CD14-positive monocyte (primary cell): ENCODE data around the gene MXRA7. TPM values are rescaled to one million over a fixed set of nuclear protein-coding genes. Genes with fewer than 3 reads are reported as not detected.

Experiments used
- DNase-seq, 3 donors: peaks; one replicate each; pipeline ENCODE4 v3.0.0-alpha.2; 2011 to 2022
- H2AFZ ChIP-seq: 2 replicates; pipeline ENCODE4 v1.6.0; 2012; ENCODE audit warnings: mild to moderate bottlenecking, low read depth, low read length, inconsistent platforms; ENCODE audit not compliant: insufficient read depth, poor library complexity, severe bottlenecking
- H3K27ac ChIP-seq, 2 donors: 1 replicate in 1 of 2; 2 replicates in 1 of 2; pipeline ENCODE4 v1.5.1; 2012 to 2013; ENCODE audit warnings: low read length in 2 of 2, control low read depth in 1 of 2, inconsistent platforms in 1 of 2, low read depth in 1 of 2, mild to moderate bottlenecking in 1 of 2
- H3K27me3 ChIP-seq, 2 donors: one replicate each; pipeline versions ENCODE4 v1.6.0 to v1.6.1; 2011 to 2013; ENCODE audit warnings: low read length in 2 of 2; ENCODE audit not compliant: control insufficient read depth in 2 of 2, insufficient read depth in 2 of 2
- H3K36me3 ChIP-seq, 2 donors: replicated peaks in 1 of 2; 1 replicate in 1 of 2; 2 replicates in 1 of 2; pipeline versions ENCODE4 v1.5.1 to v1.6.1; 2012 to 2013; ENCODE audit warnings: low read length in 2 of 2, control low read depth in 1 of 2, inconsistent platforms in 1 of 2, mild to moderate bottlenecking in 1 of 2; ENCODE audit not compliant: insufficient read depth in 2 of 2, control insufficient read depth in 1 of 2
- H3K4me1 ChIP-seq, 2 donors: 1 replicate in 1 of 2; 2 replicates in 1 of 2; pipeline versions ENCODE4 v1.5.1 to v1.6.1; 2012 to 2013; ENCODE audit warnings: low read length in 2 of 2, control low read depth in 1 of 2, inconsistent platforms in 1 of 2, mild to moderate bottlenecking in 1 of 2, moderate library complexity in 1 of 2; ENCODE audit not compliant: insufficient read depth in 2 of 2, control insufficient read depth in 1 of 2
- H3K4me2 ChIP-seq: replicated peaks from 2 replicates; pipeline ENCODE3; 2012; ENCODE audit warnings: low read length, moderate library complexity, mild to moderate bottlenecking; ENCODE audit not compliant: poor library complexity, severe bottlenecking; ENCODE audit errors: extremely low read depth
- H3K4me3 ChIP-seq, 3 experiments: fragments of 200-600 bp in 1 of 3; sonication (generic) in 1 of 3; replicated peaks in 1 of 3; 1 replicate in 2 of 3; 2 replicates in 1 of 3; pipeline ENCODE4 v1.5.1; 2011 to 2013; ENCODE audit warnings: low read length in 3 of 3, mild to moderate bottlenecking in 3 of 3, control low read depth in 2 of 3, low read depth in 2 of 3, inconsistent platforms in 1 of 3, moderate library complexity in 1 of 3
- H3K79me2 ChIP-seq: 2 replicates; pipeline ENCODE4 v1.6.0; 2012; ENCODE audit warnings: mild to moderate bottlenecking, control low read depth, inconsistent platforms, low read length, moderate library complexity; ENCODE audit not compliant: insufficient read depth
- H3K9ac ChIP-seq: 2 replicates; pipeline ENCODE4 v1.6.0; 2017; ENCODE audit warnings: low read length, mild to moderate bottlenecking; ENCODE audit not compliant: insufficient read depth, poor library complexity, severe bottlenecking
- H3K9me3 ChIP-seq, 2 donors: replicated peaks in 1 of 2; 1 replicate in 1 of 2; 2 replicates in 1 of 2; pipeline versions ENCODE4 v1.5.1 to v1.6.1; 2012 to 2013; ENCODE audit warnings: low read length in 2 of 2, control low read depth in 1 of 2; ENCODE audit not compliant: control insufficient read depth in 1 of 2, insufficient read depth in 1 of 2
- H4K20me1 ChIP-seq: 2 replicates; pipeline ENCODE4 v1.6.0; 2012; ENCODE audit warnings: mild to moderate bottlenecking, low read length, control low read depth, moderate library complexity; ENCODE audit not compliant: insufficient read depth
- H3K27ac Mint-ChIP-seq, 7 donors: one replicate each; pipeline ENCODE4 v1.8.0; 2020; ENCODE audit warnings: mild to moderate bottlenecking in 7 of 7, mixed read lengths in 7 of 7, moderate library complexity in 6 of 7, inconsistent platforms in 2 of 7
- H3K27me3 Mint-ChIP-seq, 3 donors: one replicate each; pipeline ENCODE4 v1.8.0; 2021 to 2022; ENCODE audit warnings: low read depth in 3 of 3, mild to moderate bottlenecking in 3 of 3, mixed read lengths in 3 of 3, moderate library complexity in 3 of 3, inconsistent platforms in 1 of 3
- H3K36me3 Mint-ChIP-seq, 2 donors: one replicate each; pipeline ENCODE4 v1.8.0; 2020; ENCODE audit warnings: mixed read lengths in 2 of 2, inconsistent platforms in 1 of 2, mild to moderate bottlenecking in 1 of 2
- H3K4me1 Mint-ChIP-seq: one replicate; pipeline ENCODE4 v1.8.0; 2020; ENCODE audit warnings: mild to moderate bottlenecking, mixed read lengths
- H3K4me3 Mint-ChIP-seq, 2 donors: one replicate each; pipeline ENCODE4 v1.8.0; 2020; ENCODE audit warnings: mild to moderate bottlenecking in 2 of 2, mixed read lengths in 2 of 2, moderate library complexity in 1 of 2
- H3K9me3 Mint-ChIP-seq, 7 donors: one replicate each; pipeline ENCODE4 v1.8.0; 2020 to 2022; ENCODE audit warnings: mixed read lengths in 7 of 7, mild to moderate bottlenecking in 6 of 7, moderate library complexity in 6 of 7, inconsistent platforms in 2 of 7
- CTCF ChIP-seq: fragments of 200-600 bp; IDR thresholded peaks from one replicate; pipeline ENCODE4 v1.8.0; 2022; ENCODE audit warnings: antibody characterized with exemption, mild to moderate bottlenecking
- WGBS: methylation state at CpG from one replicate; pipeline ENCODE4 v1.1.5; 2013; ENCODE audit warnings: missing lambda C conversion rate; ENCODE audit not compliant: insufficient coverage; 5-methylcytosine and 5-hydroxymethylcytosine counted together
- intact Hi-C, 2 donors: fragments of 100-400 bp; cut with micrococcal nuclease; formaldehyde crosslinking; loops; one replicate each; pipeline versions ENCODE4 v1.15.0 to v1.15.1; 2023
- polyA plus RNA-seq, 3 donors: library from polyadenylated mRNA; depleted of rRNA in 1 of 3; unstranded in 2 of 3; stranded (reverse) in 1 of 3; fragments of 300-500 nt in 2 of 3; fragments of >200 nt in 1 of 3; fragmentation: Illumina TruSeq in 2 of 3; gene quantifications; 1 replicate in 2 of 3; 2 replicates in 1 of 3; pipeline ENCODE4 v1.2.3, GENCODE V29; 2012 to 2021

Gene MXRA7
- polyA plus RNA-seq, 3 donors = 0.13 to 0.81 (median 0.30) TPM

- DNase-seq = no peak
- Histone ChIP-seq H3K4me1 (peaks cover 0 to 1% of the 10 kb centered on the region in 2 donors), H2AFZ (no peak overlapping the region), H3K79me2 (no peaks in the 10 kb centered on the region), H3K4me2 (no peak overlapping the region), H4K20me1 (no peaks in the 10 kb centered on the region), H3K9ac (no peak overlapping the region), H3K4me3 (no peak overlapping the region), H3K36me3 (no peaks in the 10 kb centered on the region), H3K9me3 (no peaks in the 10 kb centered on the region), H3K27me3 (no peaks in the 10 kb centered on the region), H3K27ac (no peak overlapping the region)
- Mint-ChIP-seq H3K27ac (no peak overlapping the region), H3K27me3 (peaks cover 0 to 10% (median 2%) of the 10 kb centered on the region in 3 donors), H3K4me1 (peaks cover 2% of the 10 kb centered on the region), H3K4me3 (no peak overlapping the region), H3K36me3 (no peaks in the 10 kb centered on the region), H3K9me3 (no peaks in the 10 kb centered on the region)
- TF ChIP-seq CTCF = no peak
- intact Hi-C loops = no loop called here
- WGBS = 93% methylated on average over 5 of the region's 8 CpGs
Observed at GRCh38 chr17:76635659-76636360, 75.0 kb downstream of the MXRA7 start.

GRCh38 chr17:76635039-76635438 is 75.7 kb downstream of the MXRA7 start:
- Histone ChIP-seq H3K4me3 (no peak overlapping the region), H2AFZ (no peak overlapping the region), H3K9me3 (no peaks in the 10 kb centered on the region), H3K9ac (no peak overlapping the region), H3K27me3 (no peaks in the 10 kb centered on the region), H3K79me2 (no peaks in the 10 kb centered on the region), H3K4me1 (no peaks in the 10 kb centered on the region), H3K4me2 (no peak overlapping the region), H4K20me1 (no peaks in the 10 kb centered on the region), H3K27ac (no peak overlapping the region), H3K36me3 (no peaks in the 10 kb centered on the region)
- no peak for TF ChIP-seq CTCF
- Mint-ChIP-seq H3K36me3 (no peaks in the 10 kb centered on the region), H3K4me1 (no peaks in the 10 kb centered on the region), H3K27me3 (peaks cover 0 to 10% (median 2%) of the 10 kb centered on the region in 3 donors), H3K4me3 (no peak overlapping the region), H3K27ac (no peak overlapping the region), H3K9me3 (no peaks in the 10 kb centered on the region)
- WGBS = 80% methylated on average over 1 of the region's 5 CpGs
- no peak for DNase-seq
- intact Hi-C loops = no loop called here
